Measurements from ENCODE around the gene LMX1A. TPM values are rescaled to one million over a fixed set of nuclear protein-coding genes. Genes with fewer than 3 reads are reported as not detected.

LMX1A gene
- total RNA-seq, 2 donors from 2014 or later: 0.22 to 0.64 TPM

DNA sequence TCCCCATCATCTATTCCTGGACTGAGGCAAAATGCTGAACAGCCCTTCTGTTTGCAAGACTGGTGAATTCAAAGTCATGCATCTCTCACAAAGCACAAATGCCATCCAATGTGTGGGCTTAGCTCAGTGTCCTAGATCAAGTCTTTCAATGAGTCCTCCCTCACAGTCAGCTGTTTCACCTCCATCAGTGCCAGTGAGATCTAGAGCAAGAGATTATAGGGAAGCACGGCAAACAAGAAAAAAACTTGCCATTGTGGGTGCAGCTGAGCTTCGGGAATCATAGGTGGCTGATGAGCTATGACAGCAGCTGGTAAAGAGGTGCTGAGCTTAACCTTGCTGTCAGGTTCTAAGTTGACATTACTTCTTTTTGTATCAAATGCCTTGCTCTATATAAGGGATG is 130.2 kb downstream of the LMX1A start:
- no peak overlapping the region for H3K9ac ChIP-seq (ENCODE audit: low read depth in 2 of 2, low read length in 2 of 2)
- no peaks in the 10 kb centered on the region for H3K9me3 ChIP-seq
- TF ChIP-seq, protein P1, sequence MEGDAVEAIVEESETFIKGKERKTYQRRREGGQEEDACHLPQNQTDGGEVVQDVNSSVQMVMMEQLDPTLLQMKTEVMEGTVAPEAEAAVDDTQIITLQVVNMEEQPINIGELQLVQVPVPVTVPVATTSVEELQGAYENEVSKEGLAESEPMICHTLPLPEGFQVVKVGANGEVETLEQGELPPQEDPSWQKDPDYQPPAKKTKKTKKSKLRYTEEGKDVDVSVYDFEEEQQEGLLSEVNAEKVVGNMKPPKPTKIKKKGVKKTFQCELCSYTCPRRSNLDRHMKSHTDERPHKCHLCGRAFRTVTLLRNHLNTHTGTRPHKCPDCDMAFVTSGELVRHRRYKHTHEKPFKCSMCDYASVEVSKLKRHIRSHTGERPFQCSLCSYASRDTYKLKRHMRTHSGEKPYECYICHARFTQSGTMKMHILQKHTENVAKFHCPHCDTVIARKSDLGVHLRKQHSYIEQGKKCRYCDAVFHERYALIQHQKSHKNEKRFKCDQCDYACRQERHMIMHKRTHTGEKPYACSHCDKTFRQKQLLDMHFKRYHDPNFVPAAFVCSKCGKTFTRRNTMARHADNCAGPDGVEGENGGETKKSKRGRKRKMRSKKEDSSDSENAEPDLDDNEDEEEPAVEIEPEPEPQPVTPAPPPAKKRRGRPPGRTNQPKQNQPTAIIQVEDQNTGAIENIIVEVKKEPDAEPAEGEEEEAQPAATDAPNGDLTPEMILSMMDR (IDR thresholded peaks at IDR 0.05): no peak
- H3K36me3 ChIP-seq: no peaks in the 10 kb centered on the region
- no peak for DNase-seq
- no peaks in the 10 kb centered on the region for H3K4me1 ChIP-seq
- no peaks in the 10 kb centered on the region for H3K27me3 ChIP-seq
- no peak overlapping the region for H3K4me3 ChIP-seq
- intact Hi-C loops (cut with DNase I): no loop called here
- no peak overlapping the region for H3K27ac ChIP-seq

GRCh38 chr1:165225650-165226049 is 130.9 kb downstream of the LMX1A start:
- no peak overlapping the region for H3K27ac ChIP-seq
- no peaks in the 10 kb centered on the region for H3K9me3 ChIP-seq
- DNase-seq: no peak
- intact Hi-C loops (cut with DNase I): no loop called here
- H3K4me1 ChIP-seq: no peaks in the 10 kb centered on the region
- no peak overlapping the region for H3K4me3 ChIP-seq
- no peaks in the 10 kb centered on the region for H3K27me3 ChIP-seq
- TF ChIP-seq, protein P1 (IDR thresholded peaks at IDR 0.05): no peak
- no peak overlapping the region for H3K9ac ChIP-seq (ENCODE audit: low read depth in 2 of 2, low read length in 2 of 2)
- no peaks in the 10 kb centered on the region for H3K36me3 ChIP-seq

GRCh38 chr1:165225062-165225461 is 131.5 kb downstream of the LMX1A start:
- Histone ChIP-seq H3K27ac (no peak overlapping the region), H3K36me3 (no peaks in the 10 kb centered on the region), H3K27me3 (no peaks in the 10 kb centered on the region), H3K4me1 (no peaks in the 10 kb centered on the region), H3K9ac (ENCODE audit: low read depth in 2 of 2, low read length in 2 of 2) (no peak overlapping the region), H3K4me3 (no peak overlapping the region), H3K9me3 (no peaks in the 10 kb centered on the region)
- TF ChIP-seq, protein P1 (IDR thresholded peaks at IDR 0.05): no peak
- intact Hi-C loops (cut with DNase I): no loop called here
- no peak for DNase-seq

GRCh38 chr1:165224504-165224903 is 132.0 kb downstream of the LMX1A start:
- DNase-seq: no peak
- Histone ChIP-seq H3K9ac (ENCODE audit: low read depth in 2 of 2, low read length in 2 of 2) (no peak overlapping the region), H3K9me3 (no peaks in the 10 kb centered on the region), H3K4me3 (no peak overlapping the region), H3K27me3 (no peaks in the 10 kb centered on the region), H3K27ac (no peak overlapping the region), H3K4me1 (no peaks in the 10 kb centered on the region), H3K36me3 (no peaks in the 10 kb centered on the region)
- TF ChIP-seq, protein P1 (IDR thresholded peaks at IDR 0.05): no peak
- intact Hi-C loops (cut with DNase I): no loop called here

GRCh38 chr1:165222580-165222979 is 133.9 kb downstream of the LMX1A start:
- DNase-seq: no peak
- Histone ChIP-seq H3K4me3 (no peak overlapping the region), H3K27me3 (no peaks in the 10 kb centered on the region), H3K9me3 (no peaks in the 10 kb centered on the region), H3K27ac (no peak overlapping the region), H3K4me1 (no peaks in the 10 kb centered on the region), H3K9ac (ENCODE audit: low read depth in 2 of 2, low read length in 2 of 2) (no peak overlapping the region), H3K36me3 (no peaks in the 10 kb centered on the region)
- TF ChIP-seq, protein P1 (IDR thresholded peaks at IDR 0.05): no peak
- intact Hi-C loops (cut with DNase I): no loop called here

DNA sequence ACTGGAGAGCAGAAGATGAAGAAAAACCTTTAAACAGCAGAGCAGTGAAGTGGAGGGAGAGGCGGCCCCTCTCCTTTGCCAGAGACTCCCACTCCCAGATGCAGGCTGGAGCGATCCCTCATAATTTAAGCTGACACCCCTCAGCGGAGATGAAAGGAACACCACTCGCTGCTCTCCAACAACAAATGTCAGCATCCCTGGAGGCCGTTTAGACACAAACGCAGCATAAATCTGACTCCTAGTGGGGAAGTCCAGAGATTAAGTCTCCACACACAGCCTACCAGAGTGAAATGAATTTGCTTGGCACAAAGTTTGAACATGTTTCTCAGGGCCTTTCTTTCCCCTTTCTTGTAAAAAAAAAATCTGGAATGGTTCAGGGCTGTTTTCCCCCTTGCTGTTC is 137.8 kb downstream of the LMX1A start:
- Histone ChIP-seq H3K4me3 (no peak overlapping the region), H3K9ac (ENCODE audit: low read depth in 2 of 2, low read length in 2 of 2) (no peak overlapping the region), H3K4me1 (no peaks in the 10 kb centered on the region), H3K36me3 (no peaks in the 10 kb centered on the region), H3K27me3 (no peaks in the 10 kb centered on the region), H3K27ac (no peak overlapping the region), H3K9me3 (no peaks in the 10 kb centered on the region)
- TF ChIP-seq, protein P1 (IDR thresholded peaks at IDR 0.05): no peak
- intact Hi-C loops (cut with DNase I): no loop called here
- DNase-seq: no peak

Data from colonic mucosa (tissue), 4 donors.